Gastrocnemius medialis (tissue), 4 donors: Measurements from ENCODE around the gene ELMO1. TPM values are rescaled to one million over a fixed set of nuclear protein-coding genes. Genes with fewer than 3 reads are reported as not detected.

Experiments
- ATAC-seq, 2 donors: fragments of 150-250 bp; one replicate each; pipeline ENCODE4 v1.9.1; 2016
- DNase-seq, 2 donors: peaks; one replicate each; pipeline ENCODE4 v3.0.0-alpha.2; 2019
- H3K27ac ChIP-seq, 4 donors: fragments of 200-600 bp; sonication (generic); 1 replicate in 1 of 4; 2 replicates in 3 of 4; pipeline ENCODE4 v1.5.1; 2016 to 2018; ENCODE audit warnings: mild to moderate bottlenecking in 2 of 4, moderate library complexity in 1 of 4
- H3K27me3 ChIP-seq, 3 donors: fragments of 200-600 bp; sonication (generic) in 2 of 3; 1 replicate in 1 of 3; 2 replicates in 2 of 3; pipeline versions ENCODE4 v1.5.1 to v1.6.0; 2016 to 2019; ENCODE audit warnings: mild to moderate bottlenecking in 1 of 3, moderate library complexity in 1 of 3
- H3K36me3 ChIP-seq, 2 donors: fragments of 200-600 bp; sonication (generic) in 1 of 2; one replicate each; pipeline ENCODE4 v1.5.1; 2017 to 2018
- H3K4me1 ChIP-seq, 2 donors: fragments of 200-600 bp; sonication (generic) in 1 of 2; one replicate each; pipeline ENCODE4 v1.5.1; 2016 to 2017; ENCODE audit warnings: mild to moderate bottlenecking in 2 of 2
- H3K4me3 ChIP-seq, 4 donors: fragments of 200-600 bp; sonication (generic) in 3 of 4; 1 replicate in 1 of 4; 2 replicates in 3 of 4; pipeline ENCODE4 v1.5.1; 2016 to 2019; ENCODE audit warnings: mild to moderate bottlenecking in 2 of 4
- H3K9me3 ChIP-seq, 3 donors: fragments of 200-600 bp; sonication (generic) in 2 of 3; 1 replicate in 1 of 3; 2 replicates in 2 of 3; pipeline ENCODE4 v1.5.1; 2016 to 2019
- CTCF ChIP-seq, 5 experiments: fragments of 450-650 bp in 3 of 5; fragments of 200-600 bp in 2 of 5; sonication (generic) in 2 of 5; IDR thresholded peaks in 4 of 5; conservative IDR thresholded peaks in 1 of 5; 1 replicate in 4 of 5; 2 replicates in 1 of 5; pipeline ENCODE4 v1.5.1; 2016 to 2019; ENCODE audit warnings: antibody characterized with exemption in 5 of 5, mild to moderate bottlenecking in 3 of 5, moderate library complexity in 3 of 5
- POLR2A ChIP-seq, 2 donors: fragments of 450-650 bp; IDR thresholded peaks; one replicate each; pipeline ENCODE4 v1.6.1; 2017; ENCODE audit warnings: antibody characterized with exemption in 2 of 2, mild to moderate bottlenecking in 2 of 2, moderate library complexity in 2 of 2
- in situ Hi-C, 4 donors: fragments of 200-750 bp; cut with MboI; loops; one replicate each; pipeline versions ENCODE4 v1.15.0 to v1.8.0; 2017; ENCODE audit warnings: low sequenced_read_pairs in 4 of 4
- intact Hi-C: fragments of 100-400 bp; cut with DNase I; formaldehyde crosslinking; loops from one replicate; pipeline ENCODE4 v1.15.1; 2023; ENCODE audit warnings: low total_unique reads
- total RNA-seq, 4 donors: library from RNA; depleted of rRNA; stranded (reverse); fragments of >200 nt; gene quantifications; one replicate each; pipeline versions ENCODE4 v1.1.0 to v1.2.3, GENCODE V29; 2016

The ELMO1 gene
- total RNA-seq, 4 donors from 2014 or later: 8.4 to 18.9 (median 14.6) TPM

DNA sequence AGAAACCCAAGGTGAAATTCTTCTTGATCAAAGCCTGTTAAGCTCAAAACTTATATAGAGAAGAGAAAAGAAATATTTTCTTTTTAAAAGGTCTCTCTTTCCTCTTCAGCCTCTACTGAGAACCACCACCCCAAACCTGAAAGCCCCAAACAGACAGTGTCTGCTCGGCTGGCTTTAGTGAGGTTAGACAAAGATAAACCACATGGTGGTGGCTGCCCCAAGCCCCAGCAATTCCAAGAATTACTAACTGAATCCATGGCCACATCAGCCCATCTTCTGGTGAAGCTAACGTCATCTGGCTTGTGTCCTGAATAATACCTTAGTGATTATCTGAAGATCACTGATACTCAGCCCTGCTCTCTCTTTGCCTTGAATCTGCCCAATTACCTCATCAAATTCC lies 275.0 kb downstream of the ELMO1 start:
- no peak for ATAC-seq
- H3K4me3 ChIP-seq: no peak overlapping the region
- H3K9me3 ChIP-seq: no peaks in the 10 kb centered on the region
- no peaks in the 10 kb centered on the region for H3K36me3 ChIP-seq
- no peak for DNase-seq
- intact Hi-C loops (no loop called here), in situ Hi-C loops (no loop called here)
- H3K27me3 ChIP-seq: no peaks in the 10 kb centered on the region
- no peak overlapping the region for H3K27ac ChIP-seq
- TF ChIP-seq CTCF (IDR thresholded peaks at IDR 0.05 in 4 of 5, conservative IDR thresholded peaks at IDR 0.05 in 1 of 5) (no peak), POLR2A (IDR thresholded peaks at IDR 0.05) (no peak)
- H3K4me1 ChIP-seq: no peaks in the 10 kb centered on the region

- no peaks in the 10 kb centered on the region for H3K9me3 ChIP-seq
- in situ Hi-C loops: no loop called here
- TF ChIP-seq POLR2A (IDR thresholded peaks at IDR 0.05) (no peak), CTCF (IDR thresholded peaks at IDR 0.05 in 4 of 5, conservative IDR thresholded peaks at IDR 0.05 in 1 of 5) (no peak)
Measured at GRCh38 chr7:37162106-37162505, 286.6 kb downstream of the ELMO1 start.

GRCh38 chr7:37160656-37161055 lies 288.0 kb downstream of the ELMO1 start:
- H3K36me3 ChIP-seq: no peaks in the 10 kb centered on the region
- no peak for TF ChIP-seq CTCF (IDR thresholded peaks at IDR 0.05 in 4 of 5, conservative IDR thresholded peaks at IDR 0.05 in 1 of 5)
- no peak for TF ChIP-seq POLR2A (IDR thresholded peaks at IDR 0.05)
- no peak for ATAC-seq
- intact Hi-C loops (no loop called here), in situ Hi-C loops (no loop called here)
- H3K27ac ChIP-seq: no peak overlapping the region
- H3K4me3 ChIP-seq: no peak overlapping the region
- H3K4me1 ChIP-seq: no peaks in the 10 kb centered on the region
- no peak for DNase-seq
- no peaks in the 10 kb centered on the region for H3K27me3 ChIP-seq
- no peaks in the 10 kb centered on the region for H3K9me3 ChIP-seq

More at GRCh38 chr7:37162106-37162505, 286.6 kb downstream of the ELMO1 start:
- Histone ChIP-seq H3K36me3 (no peaks in the 10 kb centered on the region), H3K4me1 (no peaks in the 10 kb centered on the region), H3K27ac (no peak overlapping the region), H3K27me3 (no peaks in the 10 kb centered on the region), H3K4me3 (no peak overlapping the region)
- ATAC-seq: no peak
- intact Hi-C loops: no loop called here
- DNase-seq: no peak

DNA sequence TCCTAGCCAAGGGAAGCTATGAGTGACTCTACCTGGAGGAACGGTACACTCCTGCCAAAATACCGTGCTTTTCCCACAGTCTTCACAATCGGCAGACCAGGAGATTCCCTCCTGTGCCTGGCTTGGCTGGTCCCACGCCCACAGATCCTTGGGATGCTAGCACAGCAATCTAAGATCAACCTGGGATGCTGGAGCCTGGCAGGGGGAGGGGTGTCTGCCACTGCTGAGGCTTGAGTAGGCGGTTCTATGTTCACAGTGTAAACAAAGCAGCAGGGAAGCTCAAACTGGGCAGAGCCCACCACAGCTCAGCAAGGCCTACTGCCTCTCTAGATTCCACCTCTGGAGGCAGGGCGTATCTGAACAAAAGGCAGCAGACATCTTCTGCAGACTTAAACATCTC lies 295.3 kb downstream of the ELMO1 start:
- Histone ChIP-seq H3K27ac (no peak overlapping the region), H3K4me3 (no peak overlapping the region), H3K27me3 (no peaks in the 10 kb centered on the region), H3K9me3 (no peaks in the 10 kb centered on the region), H3K4me1 (no peaks in the 10 kb centered on the region), H3K36me3 (no peaks in the 10 kb centered on the region)
- no peak for ATAC-seq
- DNase-seq: no peak
- TF ChIP-seq POLR2A (IDR thresholded peaks at IDR 0.05): no peak
- no peak for TF ChIP-seq CTCF (IDR thresholded peaks at IDR 0.05 in 4 of 5, conservative IDR thresholded peaks at IDR 0.05 in 1 of 5)
- in situ Hi-C loops (no loop called here), intact Hi-C loops (no loop called here)

- no peak overlapping the region for H3K27ac ChIP-seq
- in situ Hi-C loops: no loop called here
Measured at GRCh38 chr7:37151741-37152413, 296.8 kb downstream of the ELMO1 start.

More at GRCh38 chr7:37151741-37152413, 296.8 kb downstream of the ELMO1 start:
- no peak overlapping the region for H3K4me3 ChIP-seq
- H3K9me3 ChIP-seq: no peaks in the 10 kb centered on the region
- ATAC-seq (no peak), DNase-seq (no peak)
- H3K27me3 ChIP-seq: no peaks in the 10 kb centered on the region
- TF ChIP-seq CTCF (IDR thresholded peaks at IDR 0.05 in 4 of 5, conservative IDR thresholded peaks at IDR 0.05 in 1 of 5) (no peak), POLR2A (IDR thresholded peaks at IDR 0.05) (no peak)
- H3K4me1 ChIP-seq: no peaks in the 10 kb centered on the region
- intact Hi-C loops: no loop called here
- H3K36me3 ChIP-seq: no peaks in the 10 kb centered on the region
